B cell (primary cell): ENCODE data around the gene SEMA6D.

Experiments
- EZH2 ChIP-seq: IDR thresholded peaks from 2 replicates; pipeline ENCODE4 v1.6.1; 2012; ENCODE audit warnings: borderline replicate concordance, low read depth, mild to moderate bottlenecking, moderate library complexity, low read length; ENCODE audit not compliant: insufficient read depth, poor library complexity, severe bottlenecking
- TF ChIP-seq, protein P1 (sequence below): fragments of 200-600 bp; IDR thresholded peaks from one replicate; pipeline ENCODE4 v1.8.0; 2022; ENCODE audit warnings: antibody characterized with exemption, mild to moderate bottlenecking

DNA sequence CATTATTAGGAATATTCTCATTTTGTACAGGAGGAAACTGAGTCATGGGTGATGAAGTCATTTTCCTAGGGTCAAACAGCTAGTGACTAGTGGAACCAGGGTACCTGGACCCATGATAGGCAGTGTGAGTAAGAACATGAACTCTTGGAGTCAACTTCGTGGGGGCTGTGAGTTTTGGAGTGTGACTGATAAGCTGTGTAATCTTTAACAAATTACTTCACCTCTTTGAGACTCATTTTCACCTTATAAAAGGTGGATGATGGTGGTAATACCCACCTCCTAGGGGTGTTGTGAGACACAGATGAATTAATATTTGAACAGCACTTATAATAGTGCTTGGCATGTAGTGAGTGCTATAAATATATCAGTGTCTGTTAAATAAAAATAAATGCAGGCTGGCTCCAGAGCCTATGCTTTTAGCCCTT lies 9.1 kb downstream of the SEMA6D start:
- TF ChIP-seq, protein P1, sequence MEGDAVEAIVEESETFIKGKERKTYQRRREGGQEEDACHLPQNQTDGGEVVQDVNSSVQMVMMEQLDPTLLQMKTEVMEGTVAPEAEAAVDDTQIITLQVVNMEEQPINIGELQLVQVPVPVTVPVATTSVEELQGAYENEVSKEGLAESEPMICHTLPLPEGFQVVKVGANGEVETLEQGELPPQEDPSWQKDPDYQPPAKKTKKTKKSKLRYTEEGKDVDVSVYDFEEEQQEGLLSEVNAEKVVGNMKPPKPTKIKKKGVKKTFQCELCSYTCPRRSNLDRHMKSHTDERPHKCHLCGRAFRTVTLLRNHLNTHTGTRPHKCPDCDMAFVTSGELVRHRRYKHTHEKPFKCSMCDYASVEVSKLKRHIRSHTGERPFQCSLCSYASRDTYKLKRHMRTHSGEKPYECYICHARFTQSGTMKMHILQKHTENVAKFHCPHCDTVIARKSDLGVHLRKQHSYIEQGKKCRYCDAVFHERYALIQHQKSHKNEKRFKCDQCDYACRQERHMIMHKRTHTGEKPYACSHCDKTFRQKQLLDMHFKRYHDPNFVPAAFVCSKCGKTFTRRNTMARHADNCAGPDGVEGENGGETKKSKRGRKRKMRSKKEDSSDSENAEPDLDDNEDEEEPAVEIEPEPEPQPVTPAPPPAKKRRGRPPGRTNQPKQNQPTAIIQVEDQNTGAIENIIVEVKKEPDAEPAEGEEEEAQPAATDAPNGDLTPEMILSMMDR = no peak
- no peak for TF ChIP-seq EZH2
